GM12872 (cell line): ENCODE measurements around the gene DYRK4.
A peak's percentile ranks its signal among the peaks of the same experiment; 100 is the strongest.

Experiments used
- CTCF ChIP-seq: IDR thresholded peaks from 3 replicates; pipeline ENCODE4 v1.5.1; 2011; ENCODE audit warnings: low read depth, mild to moderate bottlenecking, low read length, moderate library complexity; ENCODE audit not compliant: insufficient read depth

DYRK4 gene

GRCh38 chr12:4567073-4567881 is 5.3 kb downstream of the DYRK4 start:
- TF ChIP-seq CTCF, result no peak

GRCh38 chr12:4569261-4569660 is 7.3 kb downstream of the DYRK4 start:
- TF ChIP-seq CTCF, result no peak

GRCh38 chr12:4572680-4573079 is 10.7 kb downstream of the DYRK4 start:
- no peak for TF ChIP-seq CTCF

- TF ChIP-seq CTCF, result peak; percentile 39; the same call in 1 of the 3 replicates
Observed at GRCh38 chr12:4579305-4580102, 17.5 kb downstream of the DYRK4 start.

- TF ChIP-seq CTCF, result no peak
Observed at GRCh38 chr12:4580281-4580688, 18.3 kb downstream of the DYRK4 start.

- TF ChIP-seq CTCF, result no peak
Observed at GRCh38 chr12:4584281-4584680, 22.3 kb downstream of the DYRK4 start.

GRCh38 chr12:4584896-4585295 is 22.9 kb downstream of the DYRK4 start:
- TF ChIP-seq CTCF, result no peak
